A673 (cell line): Measurements from ENCODE around the gene ST6GALNAC6. TPM values are rescaled to one million over a fixed set of nuclear protein-coding genes. Genes with fewer than 3 reads are reported as not detected.

Experiments
- BruUV-seq: library from RNA; stranded (reverse); fragments of 400-500 nt; replicated peaks from 2 replicates; lab custom pipeline; 2021; lab: Mats Ljungman, UMichigan
- CTCF ChIA-PET: fragments of 300-600 bp; sonication (Branson Sonifier 250); formaldehyde crosslinking; loops from one replicate; lab custom pipeline; 2022; ENCODE audit warnings: antibody characterized with exemption; lab: Charles Lee
- POLR2A ChIA-PET: fragments of 300-600 bp; sonication (Branson Sonifier 250); formaldehyde crosslinking; loops from one replicate; lab custom pipeline; 2022; ENCODE audit warnings: antibody characterized with exemption; ENCODE audit not compliant: low non-redundant PET; lab: Charles Lee
- DNase-seq: peaks from one replicate; pipeline ENCODE4 v3.0.0-alpha.2; 2015; ENCODE audit warnings: low spot score
- H3K27ac ChIP-seq: fragments of 200-600 bp; sonication (generic); 2 replicates; pipeline ENCODE4 v1.5.1; 2016; ENCODE audit warnings: mixed run types, low read depth, mild to moderate bottlenecking, mixed read lengths, antibody characterized with exemption, low read length; ENCODE audit not compliant: poor library complexity, severe bottlenecking
- H3K27me3 ChIP-seq: fragments of 200-600 bp; sonication (generic); replicated peaks from 2 replicates; pipeline ENCODE4 v1.6.1; 2017; ENCODE audit warnings: mixed run types, low read depth, mild to moderate bottlenecking, mixed read lengths, antibody characterized with exemption, low read length; ENCODE audit not compliant: insufficient read depth, poor library complexity
- H3K36me3 ChIP-seq: fragments of 200-600 bp; sonication (generic); 2 replicates; pipeline ENCODE4 v1.6.1; 2016; ENCODE audit warnings: mixed run types, mild to moderate bottlenecking, mixed read lengths, antibody characterized with exemption, low read length; ENCODE audit not compliant: insufficient read depth, poor library complexity, severe bottlenecking
- H3K4me1 ChIP-seq: fragments of 200-600 bp; sonication (generic); 2 replicates; pipeline ENCODE4 v1.6.1; 2017; ENCODE audit warnings: mixed run types, mild to moderate bottlenecking, mixed read lengths, antibody characterized with exemption, low read length; ENCODE audit not compliant: insufficient read depth, poor library complexity, severe bottlenecking
- H3K4me3 ChIP-seq: fragments of 200-600 bp; sonication (generic); 2 replicates; pipeline ENCODE4 v1.5.1; 2016; ENCODE audit warnings: low read depth, mixed run types, mild to moderate bottlenecking, mixed read lengths, low read length; ENCODE audit not compliant: poor library complexity, severe bottlenecking
- H3K9me3 ChIP-seq: fragments of 200-600 bp; sonication (generic); 2 replicates; pipeline ENCODE4 v1.6.1; 2016; ENCODE audit warnings: mixed run types, low read depth, mild to moderate bottlenecking, mixed read lengths, antibody characterized with exemption, low read length; ENCODE audit not compliant: poor library complexity, severe bottlenecking
- CTCF ChIP-seq: fragments of 300-800, 200-600 bp; sonication (generic); conservative IDR thresholded peaks from 2 replicates; pipeline ENCODE4 v1.5.1; 2017; ENCODE audit warnings: low read depth, mild to moderate bottlenecking, antibody characterized with exemption, low read length, moderate library complexity, mixed read lengths
- EZH2 ChIP-seq: fragments of 200-600 bp; sonication (generic); IDR thresholded peaks from 2 replicates; pipeline ENCODE4 v1.6.1; 2017; ENCODE audit warnings: borderline replicate concordance, low read depth, mild to moderate bottlenecking, mixed read lengths, antibody characterized with exemption, low read length; ENCODE audit not compliant: poor library complexity, severe bottlenecking
- intact Hi-C: fragments of 100-400 bp; cut with micrococcal nuclease; formaldehyde crosslinking; loops from one replicate; pipeline ENCODE4 v1.10.0; 2022; ENCODE audit not compliant: unreplicated experiment
- total RNA-seq: library from RNA; stranded (reverse); gene quantifications from 2 replicates; pipeline ENCODE4 v1.2.3, GENCODE V29; 2021

The ST6GALNAC6 gene
- total RNA-seq, 1 experiment from 2014 or later: 34.7 TPM

GRCh38 chr9:127863191-127863621 lies 36.2 kb downstream of the ST6GALNAC6 start:
- BruUV-seq: no TSS peak
- intact Hi-C loops: no loop called here
- CTCF ChIA-PET: no interaction called here

GRCh38 chr9:127862075-127863011 lies 37.1 kb downstream of the ST6GALNAC6 start:
- CTCF ChIA-PET: interaction anchor here (0.6 kb wide), 1 partner anchor 31 kb away, joined by 3 read pairs; no protein-coding TSS in a partner anchor
- no peak for DNase-seq
- Histone ChIP-seq H3K27ac (no peak overlapping the region), H3K27me3 (no peaks in the 10 kb centered on the region), H3K36me3 (no peaks in the 10 kb centered on the region), H3K9me3 (no peaks in the 10 kb centered on the region), H3K4me1 (no peaks in the 10 kb centered on the region), H3K4me3 (no peak overlapping the region)
- intact Hi-C loops: no loop called here
- BruUV-seq: no TSS peak
- TF ChIP-seq CTCF (no peak), EZH2 (no peak)
- POLR2A ChIA-PET: no interaction called here

More at GRCh38 chr9:127863191-127863621, 36.2 kb downstream of the ST6GALNAC6 start:
- DNase-seq: no peak
- TF ChIP-seq EZH2 (no peak), CTCF (no peak)
- Histone ChIP-seq H3K4me3 (no peak overlapping the region), H3K4me1 (no peaks in the 10 kb centered on the region), H3K27ac (no peak overlapping the region), H3K27me3 (no peaks in the 10 kb centered on the region), H3K9me3 (no peaks in the 10 kb centered on the region), H3K36me3 (no peaks in the 10 kb centered on the region)
- POLR2A ChIA-PET: no interaction called here

- POLR2A ChIA-PET: no interaction called here
- intact Hi-C loops: no loop called here
- Histone ChIP-seq H3K27ac (no peak overlapping the region), H3K4me3 (no peak overlapping the region), H3K36me3 (no peaks in the 10 kb centered on the region), H3K9me3 (no peaks in the 10 kb centered on the region), H3K27me3 (no peaks in the 10 kb centered on the region), H3K4me1 (no peaks in the 10 kb centered on the region)
- no peak for DNase-seq
- TF ChIP-seq EZH2: no peak
- TF ChIP-seq CTCF: no peak
- no TSS peak for BruUV-seq
- CTCF ChIA-PET: no interaction called here
Measured at GRCh38 chr9:127860779-127861178, 38.6 kb downstream of the ST6GALNAC6 start.
